ENCODE results near the gene PARD3B. TPM values are rescaled to one million over a fixed set of nuclear protein-coding genes. Genes with fewer than 3 reads are reported as not detected.
"Not testable (repeated sequence)": the region's sequence is repeated elsewhere in the genome, so short reads cannot be mapped to it uniquely, and the experiment has no call there.

The PARD3B gene
- total RNA-seq, 1 donor from 2014 or later, result 1.6 TPM

DNA sequence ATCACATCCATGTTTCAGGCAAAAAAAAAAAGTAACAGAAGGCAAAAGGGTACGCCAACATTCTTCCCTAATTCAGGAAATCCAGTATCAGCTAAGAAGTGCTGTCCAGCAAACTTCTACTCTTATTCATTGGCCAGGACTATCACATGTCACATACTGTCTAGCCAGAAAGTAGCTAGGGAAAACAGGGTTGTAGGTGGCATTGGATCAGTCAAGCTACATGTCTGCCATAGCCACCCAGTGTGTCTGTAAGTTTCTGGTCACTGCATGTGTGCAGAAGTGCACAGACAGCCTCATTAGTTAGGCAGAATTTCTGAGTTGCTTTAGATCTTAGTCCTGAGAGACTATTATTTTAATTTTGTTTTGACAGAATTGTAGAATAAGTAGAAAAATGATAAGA is 671.7 kb downstream of the PARD3B start:
- TF ChIP-seq, protein P1, sequence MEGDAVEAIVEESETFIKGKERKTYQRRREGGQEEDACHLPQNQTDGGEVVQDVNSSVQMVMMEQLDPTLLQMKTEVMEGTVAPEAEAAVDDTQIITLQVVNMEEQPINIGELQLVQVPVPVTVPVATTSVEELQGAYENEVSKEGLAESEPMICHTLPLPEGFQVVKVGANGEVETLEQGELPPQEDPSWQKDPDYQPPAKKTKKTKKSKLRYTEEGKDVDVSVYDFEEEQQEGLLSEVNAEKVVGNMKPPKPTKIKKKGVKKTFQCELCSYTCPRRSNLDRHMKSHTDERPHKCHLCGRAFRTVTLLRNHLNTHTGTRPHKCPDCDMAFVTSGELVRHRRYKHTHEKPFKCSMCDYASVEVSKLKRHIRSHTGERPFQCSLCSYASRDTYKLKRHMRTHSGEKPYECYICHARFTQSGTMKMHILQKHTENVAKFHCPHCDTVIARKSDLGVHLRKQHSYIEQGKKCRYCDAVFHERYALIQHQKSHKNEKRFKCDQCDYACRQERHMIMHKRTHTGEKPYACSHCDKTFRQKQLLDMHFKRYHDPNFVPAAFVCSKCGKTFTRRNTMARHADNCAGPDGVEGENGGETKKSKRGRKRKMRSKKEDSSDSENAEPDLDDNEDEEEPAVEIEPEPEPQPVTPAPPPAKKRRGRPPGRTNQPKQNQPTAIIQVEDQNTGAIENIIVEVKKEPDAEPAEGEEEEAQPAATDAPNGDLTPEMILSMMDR (IDR thresholded peaks at IDR 0.05; ENCODE audit: insufficient read depth, low read length, severe bottlenecking), result no peak
- Histone ChIP-seq H3K27me3 (ENCODE audit: control insufficient read depth, insufficient read depth, low read length) (no peaks in the 10 kb centered on the region), H3K4me3 (ENCODE audit: low read depth, low read length) (no peak overlapping the region), H3K36me3 (ENCODE audit: control insufficient read depth, insufficient read depth, low read length) (no peaks in the 10 kb centered on the region)
- DNase-seq (ENCODE audit: low read depth) (no peak), FAIRE-seq (no peak)

GRCh38 chr2:205218056-205218455 is 672.8 kb downstream of the PARD3B start:
- DNase-seq (ENCODE audit: low read depth), result no peak
- FAIRE-seq, result no peak
- Histone ChIP-seq H3K4me3 (ENCODE audit: low read depth, low read length) (no peak overlapping the region), H3K36me3 (ENCODE audit: control insufficient read depth, insufficient read depth, low read length) (no peaks in the 10 kb centered on the region), H3K27me3 (ENCODE audit: control insufficient read depth, insufficient read depth, low read length) (no peaks in the 10 kb centered on the region)
- TF ChIP-seq, protein P1 (IDR thresholded peaks at IDR 0.05; ENCODE audit: insufficient read depth, low read length, severe bottlenecking), result no peak

DNA sequence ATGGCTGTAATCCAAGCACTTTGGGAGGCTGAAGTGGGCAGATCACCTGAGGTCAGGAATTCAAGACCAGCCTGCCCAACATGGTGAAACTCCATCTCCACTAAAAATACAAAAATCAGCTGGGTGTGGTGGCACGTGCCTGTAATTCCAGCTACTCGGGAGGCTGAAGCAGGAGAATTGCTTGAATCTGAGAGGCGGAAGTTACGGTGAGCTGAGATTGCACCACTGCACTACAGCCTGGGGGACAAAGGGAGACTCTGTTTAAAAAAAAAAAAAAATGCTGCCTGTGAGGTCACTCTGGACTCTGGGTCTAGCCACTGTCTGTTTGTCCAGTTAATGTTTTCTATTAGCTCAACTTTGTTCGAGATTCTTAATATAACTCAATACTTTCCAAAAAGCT is 673.5 kb downstream of the PARD3B start:
- H3K27me3 ChIP-seq (ENCODE audit: control insufficient read depth, insufficient read depth, low read length); H3K36me3 ChIP-seq (ENCODE audit: control insufficient read depth, insufficient read depth, low read length); FAIRE-seq; DNase-seq (ENCODE audit: low read depth); H3K4me3 ChIP-seq (ENCODE audit: low read depth, low read length): not testable (repeated sequence)

DNA sequence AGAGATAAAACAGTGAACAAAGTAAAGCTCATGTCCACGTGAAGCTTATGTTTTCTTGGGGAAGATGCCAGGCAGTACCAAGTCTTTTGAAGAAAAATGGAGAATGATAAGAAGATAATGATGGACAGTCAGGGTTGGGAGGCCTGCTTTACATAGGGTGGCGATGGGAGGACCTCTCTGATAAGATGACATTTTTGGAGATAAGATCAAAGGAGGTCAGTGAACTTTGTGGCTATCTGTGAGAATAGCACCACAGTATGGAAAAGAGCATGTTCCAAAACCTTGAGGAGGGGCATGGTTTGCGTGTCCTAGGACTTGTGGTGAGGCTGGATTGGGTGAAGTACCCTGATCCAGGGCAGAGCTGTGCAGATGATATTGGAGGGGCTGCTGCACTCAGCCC is 675.3 kb downstream of the PARD3B start:
- no peaks in the 10 kb centered on the region for H3K27me3 ChIP-seq (ENCODE audit: control insufficient read depth, insufficient read depth, low read length)
- no peaks in the 10 kb centered on the region for H3K36me3 ChIP-seq (ENCODE audit: control insufficient read depth, insufficient read depth, low read length)
- TF ChIP-seq, protein P1 (IDR thresholded peaks at IDR 0.05; ENCODE audit: insufficient read depth, low read length, severe bottlenecking), result no peak
- FAIRE-seq, result no peak
- no peak overlapping the region for H3K4me3 ChIP-seq (ENCODE audit: low read depth, low read length)
- no peak for DNase-seq (ENCODE audit: low read depth)

- Histone ChIP-seq H3K4me3 (ENCODE audit: low read depth, low read length) (no peak overlapping the region), H3K27me3 (ENCODE audit: control insufficient read depth, insufficient read depth, low read length) (no peaks in the 10 kb centered on the region), H3K36me3 (ENCODE audit: control insufficient read depth, insufficient read depth, low read length) (no peaks in the 10 kb centered on the region)
- FAIRE-seq (no peak), DNase-seq (ENCODE audit: low read depth) (no peak)
- TF ChIP-seq, protein P1 (IDR thresholded peaks at IDR 0.05; ENCODE audit: insufficient read depth, low read length, severe bottlenecking), result no peak
Observed at GRCh38 chr2:205232086-205232485, 686.8 kb downstream of the PARD3B start.

GRCh38 chr2:205235434-205235833 is 690.2 kb downstream of the PARD3B start:
- H3K27me3 ChIP-seq (ENCODE audit: control insufficient read depth, insufficient read depth, low read length), result no peaks in the 10 kb centered on the region
- TF ChIP-seq, protein P1 (IDR thresholded peaks at IDR 0.05; ENCODE audit: insufficient read depth, low read length, severe bottlenecking), result no peak
- H3K36me3 ChIP-seq (ENCODE audit: control insufficient read depth, insufficient read depth, low read length), result no peaks in the 10 kb centered on the region
- FAIRE-seq (no peak), DNase-seq (ENCODE audit: low read depth) (peak; percentile 90)
- no peak overlapping the region for H3K4me3 ChIP-seq (ENCODE audit: low read depth, low read length)

Data from bronchial epithelial cell (primary cell).